T-helper 17 cell (primary cell): ENCODE measurements around the gene CEP83. TPM values are rescaled to one million over a fixed set of nuclear protein-coding genes. Genes with fewer than 3 reads are reported as not detected.
"Not testable (repeated sequence)": the region's sequence is repeated elsewhere in the genome, so short reads cannot be mapped to it uniquely, and the experiment has no call there.

Source experiments
- ATAC-seq: fragments of 150-1000 bp; cut with Tn5 transposase; 2 replicates; pipeline ENCODE4 v1.10.0; 2021; ENCODE audit warnings: mild to moderate bottlenecking, moderate library complexity
- DNase-seq, 3 donors: peaks; one replicate each; pipeline versions ENCODE4 v3.0.0 to v3.0.0-alpha.2; 2020 to 2021
- H3K9me3 ChIP-seq: one replicate; pipeline ENCODE4 v1.7.0; 2013; ENCODE audit warnings: low read length, mild to moderate bottlenecking; ENCODE audit not compliant: control insufficient read depth, poor library complexity, severe bottlenecking
- H3K27ac Mint-ChIP-seq: one replicate; pipeline ENCODE4 v1.8.0; 2022; ENCODE audit warnings: mild to moderate bottlenecking, moderate library complexity, mixed read lengths
- H3K27me3 Mint-ChIP-seq: one replicate; pipeline ENCODE4 v1.8.0; 2022; ENCODE audit warnings: mixed read lengths
- H3K36me3 Mint-ChIP-seq: one replicate; pipeline ENCODE4 v1.8.0; 2022; ENCODE audit warnings: low read depth, mixed read lengths
- H3K4me1 Mint-ChIP-seq: one replicate; pipeline ENCODE4 v1.8.0; 2022; ENCODE audit warnings: mild to moderate bottlenecking, mixed read lengths
- H3K4me3 Mint-ChIP-seq: one replicate; pipeline ENCODE4 v1.8.0; 2022; ENCODE audit warnings: mild to moderate bottlenecking, moderate library complexity, mixed read lengths
- total RNA-seq, 4 donors: library from RNA in 2 of 4; stranded (reverse) in 2 of 4; gene quantifications; one replicate each; pipeline ENCODE4 v1.2.3 and lab custom pipeline; 2022 to 2026

The CEP83 gene
- total RNA-seq, 2 donors from 2014 or later, result 19.1 to 19.7 TPM

- peak overlapping the region; percentile 93 for H3K27ac Mint-ChIP-seq
- H3K9me3 ChIP-seq, result no peaks in the 10 kb centered on the region
- ATAC-seq (no peak), DNase-seq (no peak)
- peaks cover 9% of the 10 kb centered on the region for H3K27me3 Mint-ChIP-seq
- H3K4me3 Mint-ChIP-seq, result peak overlapping the region; percentile 94
- peaks cover 10% of the 10 kb centered on the region for H3K36me3 Mint-ChIP-seq
- H3K4me1 Mint-ChIP-seq, result peaks cover 20% of the 10 kb centered on the region
Measured at GRCh38 chr12:94460616-94460959, 921 bp upstream of the CEP83 start.

GRCh38 chr12:94458877-94459727 is 565 bp downstream of the CEP83 start:
- H3K27ac Mint-ChIP-seq, result peak overlapping the region; percentile 93
- DNase-seq, result no peak
- H3K4me1 Mint-ChIP-seq, result peaks cover 20% of the 10 kb centered on the region
- peaks cover 9% of the 10 kb centered on the region for H3K27me3 Mint-ChIP-seq
- H3K9me3 ChIP-seq, result no peaks in the 10 kb centered on the region
- peaks cover 10% of the 10 kb centered on the region for H3K36me3 Mint-ChIP-seq
- ATAC-seq, result peak; percentile 42
- peak overlapping the region; percentile 94 for H3K4me3 Mint-ChIP-seq

- ATAC-seq (no peak), DNase-seq (no peak)
- peaks cover 9% of the 10 kb centered on the region for H3K27me3 Mint-ChIP-seq
- peak overlapping the region; percentile 65 for H3K4me3 Mint-ChIP-seq
- H3K4me1 Mint-ChIP-seq, result peaks cover 23% of the 10 kb centered on the region
- no peaks in the 10 kb centered on the region for H3K9me3 ChIP-seq
- peaks cover 10% of the 10 kb centered on the region for H3K36me3 Mint-ChIP-seq
- H3K27ac Mint-ChIP-seq, result peak overlapping the region; percentile 93
Measured at GRCh38 chr12:94457311-94457710, 2.4 kb downstream of the CEP83 start.

DNA sequence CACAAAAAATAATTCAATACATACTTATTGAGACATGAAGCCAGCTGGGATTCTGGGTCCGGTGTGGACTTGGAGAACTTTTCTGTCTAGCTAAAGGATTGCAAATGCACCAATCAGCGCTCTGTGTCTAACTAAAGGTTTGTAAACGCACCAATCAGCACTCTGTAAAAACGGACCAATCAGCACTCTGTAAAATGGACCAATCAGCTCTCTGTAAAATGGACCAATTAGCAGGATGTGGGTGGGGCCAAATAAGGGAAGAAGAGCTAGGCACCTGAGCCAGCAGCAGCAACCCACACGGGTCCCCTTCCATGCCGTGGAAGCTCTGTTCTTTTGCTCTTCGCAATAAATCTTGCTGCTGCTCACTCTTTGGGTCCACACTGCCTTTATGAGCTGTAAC is 5.3 kb downstream of the CEP83 start:
- not testable (repeated sequence) for H3K27me3 Mint-ChIP-seq, DNase-seq, ATAC-seq, H3K4me3 Mint-ChIP-seq, H3K9me3 ChIP-seq
- H3K36me3 Mint-ChIP-seq, result peaks cover 10% of the 10 kb centered on the region
- peak overlapping the region; percentile 14 for H3K27ac Mint-ChIP-seq
- peaks cover 18% of the 10 kb centered on the region for H3K4me1 Mint-ChIP-seq

- Mint-ChIP-seq H3K4me1 (peaks cover 13% of the 10 kb centered on the region), H3K4me3 (no peak overlapping the region), H3K27ac (no peak overlapping the region), H3K27me3 (no peaks in the 10 kb centered on the region), H3K36me3 (no peaks in the 10 kb centered on the region)
- no peak for ATAC-seq
- DNase-seq, result no peak
- H3K9me3 ChIP-seq, result no peaks in the 10 kb centered on the region
Measured at GRCh38 chr12:94445662-94446061, 14.0 kb downstream of the CEP83 start.

DNA sequence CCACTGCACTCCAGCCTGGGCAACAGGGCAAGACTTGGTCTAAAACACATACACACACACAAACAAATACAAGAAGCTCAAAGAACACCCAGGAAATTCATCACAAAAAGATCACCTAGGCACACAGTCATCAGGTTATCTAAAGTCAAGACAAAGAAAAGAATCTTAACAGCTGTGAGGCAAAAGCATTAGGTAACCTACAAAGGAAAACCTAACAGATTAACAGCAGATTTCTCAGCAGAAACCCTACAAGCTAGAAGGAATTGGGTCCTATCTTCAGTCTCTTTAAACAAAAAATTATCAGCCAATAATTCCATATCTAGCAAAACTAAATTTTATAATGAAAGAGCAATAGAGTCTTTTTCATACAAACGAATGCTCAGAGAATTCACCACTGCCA is 22.4 kb downstream of the CEP83 start:
- ATAC-seq, result no peak
- no peak overlapping the region for H3K27ac Mint-ChIP-seq
- no peaks in the 10 kb centered on the region for H3K9me3 ChIP-seq
- no peak overlapping the region for H3K4me3 Mint-ChIP-seq
- peaks cover 6% of the 10 kb centered on the region for H3K36me3 Mint-ChIP-seq
- no peaks in the 10 kb centered on the region for H3K27me3 Mint-ChIP-seq
- DNase-seq, result no peak
- peaks cover 4% of the 10 kb centered on the region for H3K4me1 Mint-ChIP-seq

DNA sequence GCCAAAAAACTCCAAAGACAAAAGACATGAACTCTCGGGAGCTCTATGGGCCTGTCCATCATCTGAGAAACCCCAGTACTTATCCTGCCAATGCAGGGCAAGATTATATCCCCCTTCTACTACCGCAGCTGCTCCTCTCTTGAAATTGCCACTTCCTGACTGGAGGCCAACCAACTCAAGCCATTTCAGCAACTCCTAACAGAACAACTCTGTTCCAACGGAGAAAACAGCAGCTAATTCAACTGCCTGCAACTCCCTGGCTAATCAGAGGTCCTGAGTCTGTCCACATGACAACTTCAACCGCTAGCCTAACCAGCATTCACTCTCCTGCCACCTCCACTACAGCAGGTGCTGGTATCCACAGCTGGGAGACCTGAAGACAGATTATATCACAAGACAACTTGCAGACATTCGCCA is 24.1 kb downstream of the CEP83 start:
- Mint-ChIP-seq H3K4me1 (peaks cover 4% of the 10 kb centered on the region), H3K4me3 (no peak overlapping the region), H3K27me3 (no peaks in the 10 kb centered on the region), H3K27ac (peak overlapping the region; percentile 1), H3K36me3 (peaks cover 9% of the 10 kb centered on the region)
- H3K9me3 ChIP-seq, result peaks cover 1% of the 10 kb centered on the region
- DNase-seq (no peak), ATAC-seq (no peak)

DNA sequence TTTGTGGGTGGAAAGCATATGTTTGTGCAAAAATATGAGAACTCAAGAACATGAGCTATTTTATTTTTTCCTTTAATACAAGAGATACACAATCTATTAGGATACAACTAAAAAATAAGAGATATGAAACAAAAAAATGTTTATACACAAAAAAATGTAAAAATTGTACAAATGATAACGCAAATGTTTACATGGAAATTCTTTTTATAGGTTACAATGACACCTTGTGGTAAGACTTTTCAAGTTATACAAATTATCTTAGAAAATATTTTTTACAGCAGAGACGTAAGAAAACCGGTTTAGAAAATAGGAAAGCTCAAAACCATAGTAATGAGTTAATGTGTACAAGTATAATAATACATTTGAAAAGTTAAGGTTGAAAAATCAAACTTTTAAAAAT is 25.5 kb downstream of the CEP83 start:
- Mint-ChIP-seq H3K27me3 (no peaks in the 10 kb centered on the region), H3K4me1 (peaks cover 4% of the 10 kb centered on the region), H3K36me3 (peaks cover 9% of the 10 kb centered on the region), H3K4me3 (no peak overlapping the region), H3K27ac (no peak overlapping the region)
- no peak for DNase-seq
- H3K9me3 ChIP-seq, result peaks cover 7% of the 10 kb centered on the region
- no peak for ATAC-seq

- Mint-ChIP-seq H3K27ac (no peak overlapping the region), H3K4me3 (no peak overlapping the region), H3K36me3 (peaks cover 9% of the 10 kb centered on the region), H3K4me1 (peaks cover 4% of the 10 kb centered on the region), H3K27me3 (no peaks in the 10 kb centered on the region)
- ATAC-seq (no peak), DNase-seq (no peak)
- H3K9me3 ChIP-seq, result peaks cover 7% of the 10 kb centered on the region
Measured at GRCh38 chr12:94433744-94434143, 25.9 kb downstream of the CEP83 start.

- peaks cover 11% of the 10 kb centered on the region for H3K36me3 Mint-ChIP-seq
Measured at GRCh38 chr12:94430304-94430703, 29.4 kb downstream of the CEP83 start.

GRCh38 chr12:94429633-94430032 is 30.0 kb downstream of the CEP83 start:
- DNase-seq, result no peak
- peaks cover 7% of the 10 kb centered on the region for H3K9me3 ChIP-seq
- Mint-ChIP-seq H3K27ac (no peak overlapping the region), H3K36me3 (peaks cover 11% of the 10 kb centered on the region), H3K4me1 (peaks cover 4% of the 10 kb centered on the region), H3K27me3 (no peaks in the 10 kb centered on the region), H3K4me3 (no peak overlapping the region)
- no peak for ATAC-seq

More at GRCh38 chr12:94430304-94430703, 29.4 kb downstream of the CEP83 start:
- Mint-ChIP-seq H3K27ac (no peak overlapping the region), H3K4me3 (no peak overlapping the region), H3K4me1 (peaks cover 4% of the 10 kb centered on the region), H3K27me3 (no peaks in the 10 kb centered on the region)
- no peak for DNase-seq
- ATAC-seq, result no peak
- H3K9me3 ChIP-seq, result peaks cover 7% of the 10 kb centered on the region

- no peak for DNase-seq
- H3K4me3 Mint-ChIP-seq, result no peak overlapping the region
Measured at GRCh38 chr12:94429191-94429590, 30.5 kb downstream of the CEP83 start.

DNA sequence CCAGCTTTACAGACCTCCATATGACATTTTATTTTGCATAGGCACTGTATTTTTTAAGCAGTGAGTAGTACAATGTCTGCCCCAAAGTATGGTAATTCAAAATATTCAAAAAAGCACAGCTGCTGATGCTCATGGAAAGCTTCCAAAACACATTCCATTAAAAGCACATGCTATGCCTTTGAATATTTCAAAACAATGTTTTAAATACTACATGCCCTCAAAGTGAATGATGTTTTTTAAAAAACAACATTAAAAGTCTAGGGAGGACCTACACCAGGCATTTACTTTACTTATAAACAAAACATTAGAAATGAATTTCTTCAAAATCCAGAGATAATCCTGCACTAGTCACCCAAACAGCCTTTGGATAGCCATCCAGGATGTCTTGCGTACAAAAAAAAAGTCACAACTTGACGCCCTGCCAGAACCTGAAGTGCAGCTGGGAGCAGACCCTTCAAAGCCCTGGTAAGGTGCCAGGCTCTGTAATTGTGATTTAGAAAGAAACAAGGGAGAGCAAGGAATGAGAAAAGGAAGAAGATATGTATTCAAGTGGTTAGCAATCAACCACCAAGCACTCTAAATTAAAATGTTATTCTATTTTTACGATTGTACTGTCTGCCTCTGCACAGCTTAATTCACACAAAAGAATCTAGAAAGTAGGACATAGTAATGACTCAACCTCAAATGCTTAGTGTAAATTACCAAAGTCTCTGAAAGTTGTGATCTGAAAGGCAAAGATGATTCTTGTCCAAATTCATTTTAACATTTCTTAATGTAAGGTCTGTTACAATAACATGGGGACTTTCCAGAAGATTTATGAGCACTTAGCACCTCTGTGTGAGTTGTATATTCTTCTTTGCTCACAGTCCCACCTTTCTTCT is 31.9 kb downstream of the CEP83 start:
- no peaks in the 10 kb centered on the region for H3K4me1 Mint-ChIP-seq
- no peaks in the 10 kb centered on the region for H3K27me3 Mint-ChIP-seq
- peak overlapping the region; percentile 32 for H3K4me3 Mint-ChIP-seq
- no peak for DNase-seq
- ATAC-seq, result no peak
- H3K36me3 Mint-ChIP-seq, result peaks cover 10% of the 10 kb centered on the region
- peaks cover 7% of the 10 kb centered on the region for H3K9me3 ChIP-seq
- no peak overlapping the region for H3K27ac Mint-ChIP-seq

More at GRCh38 chr12:94429191-94429590, 30.5 kb downstream of the CEP83 start:
- ATAC-seq, result no peak
- Mint-ChIP-seq H3K4me1 (peaks cover 4% of the 10 kb centered on the region), H3K27ac (no peak overlapping the region), H3K36me3 (peaks cover 11% of the 10 kb centered on the region), H3K27me3 (no peaks in the 10 kb centered on the region)
- H3K9me3 ChIP-seq, result peaks cover 7% of the 10 kb centered on the region
